ENCODE results near the gene PRKN.

PRKN gene

GRCh38 chr6:162238675-162239074 lies 488.9 kb downstream of the PRKN start:
- no peak overlapping the region for H3K4me3 ChIP-seq (ENCODE audit: low read depth, low read length)
- no peak for TF ChIP-seq CTCF (IDR thresholded peaks at IDR 0.05; ENCODE audit: low read depth, low read length)

- no peak overlapping the region for H3K4me3 ChIP-seq (ENCODE audit: low read depth, low read length)
- TF ChIP-seq CTCF (IDR thresholded peaks at IDR 0.05; ENCODE audit: low read depth, low read length): no peak
These were observed 490.2 kb downstream of the PRKN start for GRCh38 chr6:162237331-162237730.

GRCh38 chr6:162234631-162235030 lies 492.9 kb downstream of the PRKN start:
- H3K4me3 ChIP-seq (ENCODE audit: low read depth, low read length): no peak overlapping the region
- TF ChIP-seq CTCF (IDR thresholded peaks at IDR 0.05; ENCODE audit: low read depth, low read length): no peak

GRCh38 chr6:162230147-162230752 lies 497.3 kb downstream of the PRKN start:
- H3K4me3 ChIP-seq (ENCODE audit: low read depth, low read length): no peak overlapping the region
- TF ChIP-seq CTCF (IDR thresholded peaks at IDR 0.05; ENCODE audit: low read depth, low read length): no peak

GRCh38 chr6:162229093-162229492 lies 498.5 kb downstream of the PRKN start:
- TF ChIP-seq CTCF (IDR thresholded peaks at IDR 0.05; ENCODE audit: low read depth, low read length): no peak
- H3K4me3 ChIP-seq (ENCODE audit: low read depth, low read length): no peak overlapping the region

- no peak overlapping the region for H3K4me3 ChIP-seq (ENCODE audit: low read depth, low read length)
- no peak for TF ChIP-seq CTCF (IDR thresholded peaks at IDR 0.05; ENCODE audit: low read depth, low read length)
These were observed 500.8 kb downstream of the PRKN start for GRCh38 chr6:162226803-162227202.

- no peak for TF ChIP-seq CTCF (IDR thresholded peaks at IDR 0.05; ENCODE audit: low read depth, low read length)
These were observed 505.0 kb downstream of the PRKN start for GRCh38 chr6:162222521-162222920.

More at GRCh38 chr6:162222521-162222920, 505.0 kb downstream of the PRKN start:
- no peak overlapping the region for H3K4me3 ChIP-seq (ENCODE audit: low read depth, low read length)

Data from WI38 (cell line).